ENCODE data around the gene ZG16.
"Not testable (repeated sequence)": the region's sequence is repeated elsewhere in the genome, so short reads cannot be mapped to it uniquely, and the experiment has no call there.

GRCh38 chr16:29761280-29761651 lies 16.8 kb upstream of the ZG16 start:
- not testable (repeated sequence) for TF ChIP-seq EZH2 (IDR thresholded peaks at IDR 0.05); CTCF (IDR thresholded peaks at IDR 0.05 in 2 of 3, conservative IDR thresholded peaks at IDR 0.05 in 1 of 3; ENCODE audit: borderline replicate concordance in 1 of 3, insufficient read depth in 1 of 3, low read depth in 2 of 3, low read length in 2 of 3)
